Measurements from ENCODE around the gene SAMD11. TPM values are rescaled to one million over a fixed set of nuclear protein-coding genes. Genes with fewer than 3 reads are reported as not detected.

SAMD11 gene
- total and polyA plus RNA-seq, 2 of the 8 experiments (the other 6 are each of a cell fraction or from before 2014, with no cell fraction given): 0.18 to 0.30 TPM

DNA sequence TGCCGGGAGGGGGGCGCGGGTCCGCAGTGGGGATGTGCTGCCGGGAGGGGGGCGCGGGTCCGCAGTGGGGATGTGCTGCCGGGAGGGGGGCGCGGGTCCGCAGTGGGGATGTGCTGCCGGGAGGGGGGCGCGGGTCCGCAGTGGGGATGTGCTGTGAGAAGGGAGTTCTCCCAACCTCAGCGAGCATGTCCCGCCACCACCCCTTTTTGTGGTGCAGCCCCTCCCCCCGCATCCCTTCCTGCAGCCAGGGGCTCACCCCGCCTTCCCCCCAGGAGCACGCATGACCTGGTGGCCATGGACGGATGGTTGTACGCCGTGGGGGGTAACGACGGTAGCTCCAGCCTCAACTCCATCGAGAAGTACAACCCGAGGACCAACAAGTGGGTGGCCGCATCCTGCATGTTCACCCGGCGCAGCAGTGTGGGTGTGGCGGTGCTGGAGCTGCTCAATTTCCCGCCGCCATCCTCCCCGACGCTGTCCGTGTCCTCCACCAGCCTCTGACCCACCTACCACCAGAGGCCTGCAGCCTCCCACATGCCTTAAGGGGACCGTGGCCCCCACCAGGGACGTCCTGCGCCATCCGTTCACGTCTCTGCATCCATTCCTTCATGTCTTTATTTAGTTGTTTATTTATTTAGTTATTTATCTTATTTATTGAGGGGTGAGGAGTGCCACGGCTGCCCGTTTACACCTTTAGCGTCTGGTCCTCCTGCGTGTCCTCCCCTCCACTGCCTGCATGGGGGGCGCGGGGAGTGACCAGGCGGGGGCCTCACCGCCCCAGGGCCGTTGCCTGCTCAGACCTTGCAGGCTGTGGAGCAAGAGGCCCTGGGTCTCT, 41.2 kb downstream of the SAMD11 start (continued):
- TF ChIP-seq RBBP5 (IDR thresholded peaks at IDR 0.05; ENCODE audit: borderline replicate concordance, low read depth, low read length) (no peak), SIN3A (conservative IDR thresholded peaks at IDR 0.05 in 1 of 2, IDR thresholded peaks at IDR 0.05 in 1 of 2; ENCODE audit: low read depth in 1 of 2, low read length in 2 of 2) (no peak), SP2 (IDR thresholded peaks at IDR 0.05; ENCODE audit: low read length) (no peak), ASH2L (IDR thresholded peaks at IDR 0.05; ENCODE audit: low read length) (no peak), SAP30 (IDR thresholded peaks at IDR 0.05; ENCODE audit: insufficient read depth, insufficient replicate concordance, low read length) (no peak)
- TF ChIP-seq, protein P1, sequence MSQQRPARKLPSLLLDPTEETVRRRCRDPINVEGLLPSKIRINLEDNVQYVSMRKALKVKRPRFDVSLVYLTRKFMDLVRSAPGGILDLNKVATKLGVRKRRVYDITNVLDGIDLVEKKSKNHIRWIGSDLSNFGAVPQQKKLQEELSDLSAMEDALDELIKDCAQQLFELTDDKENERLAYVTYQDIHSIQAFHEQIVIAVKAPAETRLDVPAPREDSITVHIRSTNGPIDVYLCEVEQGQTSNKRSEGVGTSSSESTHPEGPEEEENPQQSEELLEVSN (IDR thresholded peaks at IDR 0.05): no peak
